EH (cell line): ENCODE measurements around the gene TNFAIP2.
"Not testable (repeated sequence)": the region's sequence is repeated elsewhere in the genome, so short reads cannot be mapped to it uniquely, and the experiment has no call there.

ENCODE experiments used
- DNase-seq: peaks from one replicate; pipeline ENCODE4 v3.0.0-alpha.2; 2015; ENCODE audit warnings: low read depth

The TNFAIP2 gene

GRCh38 chr14:103107941-103108748, 15.1 kb upstream of the TNFAIP2 start:
- DNase-seq, result no peak

- DNase-seq, result peak; percentile 56
Observed at GRCh38 chr14:103108749-103109207, 14.5 kb upstream of the TNFAIP2 start.

GRCh38 chr14:103109535-103110441, 13.5 kb upstream of the TNFAIP2 start:
- DNase-seq, result peak; percentile 89

- DNase-seq, result peak; percentile 43
Observed at GRCh38 chr14:103110681-103111231, 12.5 kb upstream of the TNFAIP2 start.

GRCh38 chr14:103111232-103111868, 11.9 kb upstream of the TNFAIP2 start:
- no peak for DNase-seq

GRCh38 chr14:103112400-103113243, 10.6 kb upstream of the TNFAIP2 start:
- DNase-seq, result no peak

GRCh38 chr14:103113303-103113702, 10.0 kb upstream of the TNFAIP2 start:
- DNase-seq, result no peak

- no peak for DNase-seq
Observed at GRCh38 chr14:103113774-103114173, 9.5 kb upstream of the TNFAIP2 start.

- not testable (repeated sequence) for DNase-seq
Observed at GRCh38 chr14:103115086-103115679, 8.1 kb upstream of the TNFAIP2 start.

- no peak for DNase-seq
Observed at GRCh38 chr14:103115845-103116572, 7.3 kb upstream of the TNFAIP2 start.

- DNase-seq, result no peak
Observed at GRCh38 chr14:103116636-103117035, 6.6 kb upstream of the TNFAIP2 start.

- DNase-seq, result not testable (repeated sequence)
Observed at GRCh38 chr14:103117499-103117898, 5.8 kb upstream of the TNFAIP2 start.

GRCh38 chr14:103118018-103118662, 5.1 kb upstream of the TNFAIP2 start:
- peak; percentile 31 for DNase-seq

- no peak for DNase-seq
Observed at GRCh38 chr14:103118663-103119404, 4.4 kb upstream of the TNFAIP2 start.

- DNase-seq, result not testable (repeated sequence)
Observed at GRCh38 chr14:103119527-103119926, 3.7 kb upstream of the TNFAIP2 start.

GRCh38 chr14:103121121-103121845, 2.0 kb upstream of the TNFAIP2 start:
- no peak for DNase-seq

- DNase-seq, result peak; percentile 56
Observed at GRCh38 chr14:103121846-103122584, 1.2 kb upstream of the TNFAIP2 start.
